GM18505 (cell line): ENCODE results near the gene SCG3.
A peak's percentile ranks its signal among the peaks of the same experiment; 100 is the strongest.

Experiments used
- ATAC-seq: cut with Tn5 transposase; IDR thresholded peaks from one replicate; pipeline ENCODE4 v1.9.1; 2021; ENCODE audit not compliant: unreplicated experiment
- POLR2A ChIP-seq: IDR thresholded peaks from 4 replicates; pipeline ENCODE4 v1.6.1; 2011; ENCODE audit warnings: borderline replicate concordance; ENCODE audit not compliant: insufficient read depth, insufficient read length; ENCODE audit errors: extremely low read depth

Gene SCG3

GRCh38 chr15:51750186-51750585, 68.9 kb downstream of the SCG3 start:
- no peak for ATAC-seq
- no peak for TF ChIP-seq POLR2A

DNA sequence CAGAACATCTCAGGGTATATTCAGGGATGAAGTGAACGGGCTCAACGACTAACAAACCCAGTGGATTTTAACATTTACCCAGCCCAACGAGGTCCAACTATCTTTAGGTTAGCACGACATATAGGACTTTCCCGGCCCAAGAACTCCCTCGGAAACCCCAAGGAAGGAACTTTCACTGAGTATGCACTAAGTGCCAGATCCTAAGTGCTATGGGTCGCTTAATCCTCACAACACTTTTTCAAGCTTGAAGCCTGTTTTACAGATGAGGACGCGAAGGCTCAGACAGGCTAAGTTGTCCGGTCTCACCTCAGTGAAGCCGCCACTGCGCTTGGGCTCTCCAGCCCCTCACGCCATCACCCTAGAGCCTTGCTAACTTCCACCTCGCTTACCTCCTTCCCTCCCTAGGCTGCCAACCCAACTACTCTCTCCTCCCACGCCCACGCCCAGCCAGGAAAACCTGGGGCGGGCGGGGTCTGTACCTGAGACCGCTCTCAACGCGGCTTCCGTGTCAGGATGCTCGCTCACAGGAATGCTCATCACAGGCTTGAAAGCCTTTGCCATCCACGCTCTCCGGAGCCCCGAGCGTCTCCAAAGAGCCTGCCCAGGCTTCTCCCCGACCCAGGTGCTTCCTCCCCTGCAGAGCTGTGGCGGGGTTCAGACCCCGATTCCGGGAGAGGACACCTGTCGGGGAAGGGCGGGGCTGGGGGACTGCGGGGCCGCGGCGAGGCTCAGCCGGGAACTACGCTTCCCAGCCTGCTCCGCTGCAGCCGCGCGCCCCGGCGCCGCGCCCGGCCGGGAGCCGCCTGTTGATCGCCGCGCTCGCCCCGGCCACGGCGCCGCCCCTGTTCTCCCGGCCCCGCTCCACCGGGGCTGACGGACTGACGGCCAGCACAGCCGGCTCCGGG, 69.7 kb downstream of the SCG3 start, which contains the start of gene TMOD2:
TMOD2 (plus strand) TSS at position 806 of the 905 bp plus-strand sequence. CDS start 14,845 bp downstream, outside the sequence.
- TF ChIP-seq POLR2A = peak; percentile 32
- peak; percentile 80 for ATAC-seq

DNA sequence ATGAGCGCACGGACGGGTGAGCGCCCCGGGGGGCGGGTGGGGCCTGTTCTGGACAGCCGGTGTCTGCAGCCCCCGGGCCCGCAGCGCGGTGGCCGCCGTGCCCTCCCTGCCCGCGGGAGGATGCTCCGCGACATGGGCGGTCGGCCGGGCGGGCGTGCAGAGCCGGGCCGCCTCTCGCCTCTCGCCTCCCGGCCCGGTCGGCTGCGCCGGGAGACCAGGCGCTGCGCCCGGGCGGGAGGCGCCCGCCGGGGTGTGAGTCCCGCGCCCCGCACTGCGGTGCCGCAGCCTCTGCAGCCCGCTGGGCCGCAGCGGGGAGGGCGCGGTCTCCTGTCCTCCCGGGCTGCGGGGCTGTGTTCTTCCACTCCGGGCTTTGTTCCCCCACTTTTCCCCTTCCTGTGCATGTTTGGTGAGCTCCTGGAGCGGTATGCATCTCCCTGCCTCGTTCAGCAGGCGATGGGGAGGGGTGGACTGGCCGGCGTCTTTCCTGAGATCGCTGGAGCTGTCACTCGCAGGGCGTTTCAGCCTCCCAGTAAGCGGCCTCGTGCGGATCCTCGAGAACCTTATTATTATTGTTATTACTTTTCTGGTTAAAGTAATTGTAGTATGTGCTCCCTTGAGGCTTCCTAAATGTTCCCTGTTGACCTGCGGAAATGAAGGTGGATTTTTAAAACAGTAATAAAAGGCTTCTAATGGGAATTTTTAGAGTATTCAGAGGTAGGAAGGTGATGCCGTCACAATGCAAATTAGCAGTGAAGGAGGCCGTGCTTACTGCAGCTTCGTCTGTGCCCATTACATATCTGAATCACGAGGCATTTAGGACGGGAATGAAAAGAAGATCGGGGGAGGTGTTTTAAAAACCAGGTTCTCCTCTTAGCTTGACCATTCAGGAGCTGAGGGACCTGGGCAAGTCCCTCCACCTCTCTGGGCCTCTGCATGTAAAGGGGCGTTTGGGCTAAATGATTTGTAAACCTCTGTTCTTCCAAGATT, 70.7 kb downstream of the SCG3 start:
- ATAC-seq = peak; percentile 35
- TF ChIP-seq POLR2A = no peak

GRCh38 chr15:51752888-51753287, 71.6 kb downstream of the SCG3 start:
- no peak for ATAC-seq
- TF ChIP-seq POLR2A = no peak

DNA sequence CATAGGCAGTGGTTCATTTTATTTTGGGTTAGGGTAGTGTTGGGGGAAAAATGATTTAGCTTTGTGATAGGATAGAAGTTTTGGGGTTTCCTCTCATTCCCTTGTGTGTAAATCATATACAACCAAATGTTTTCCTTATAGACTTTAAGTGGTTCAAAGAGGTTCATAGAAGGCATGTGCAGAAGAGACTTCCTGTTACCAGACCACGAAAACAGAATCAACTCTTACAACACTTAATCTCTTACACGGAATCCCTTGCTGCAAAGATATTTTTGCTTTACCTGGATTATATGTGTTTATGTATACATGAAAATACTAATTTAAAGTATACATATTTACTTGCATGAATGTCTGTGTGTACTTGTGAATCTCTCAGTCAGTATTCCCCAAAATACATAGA, 73.0 kb downstream of the SCG3 start:
- TF ChIP-seq POLR2A = no peak
- ATAC-seq = no peak

- TF ChIP-seq POLR2A = no peak
- no peak for ATAC-seq
Observed at GRCh38 chr15:51755790-51756189, 74.5 kb downstream of the SCG3 start.

DNA sequence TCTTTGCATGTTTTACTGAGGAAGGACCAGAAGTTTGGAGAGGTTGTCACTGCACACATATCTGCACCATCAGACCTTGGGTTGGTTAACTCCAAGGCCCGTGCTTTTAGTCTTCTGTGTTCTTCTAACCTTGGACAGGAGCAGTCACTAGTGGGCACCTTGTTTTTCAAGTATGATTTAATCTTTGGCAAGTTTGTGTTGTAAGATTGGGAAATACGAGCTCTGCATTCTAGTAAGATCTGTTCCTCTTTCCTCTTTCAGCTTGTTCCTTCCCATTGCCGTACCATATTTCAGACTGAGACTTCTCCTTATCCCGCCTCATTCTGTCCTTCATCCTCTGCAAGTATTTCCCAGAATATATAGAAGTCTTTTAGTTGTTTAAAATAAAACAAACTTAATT, 75.2 kb downstream of the SCG3 start:
- no peak for TF ChIP-seq POLR2A
- ATAC-seq = no peak

DNA sequence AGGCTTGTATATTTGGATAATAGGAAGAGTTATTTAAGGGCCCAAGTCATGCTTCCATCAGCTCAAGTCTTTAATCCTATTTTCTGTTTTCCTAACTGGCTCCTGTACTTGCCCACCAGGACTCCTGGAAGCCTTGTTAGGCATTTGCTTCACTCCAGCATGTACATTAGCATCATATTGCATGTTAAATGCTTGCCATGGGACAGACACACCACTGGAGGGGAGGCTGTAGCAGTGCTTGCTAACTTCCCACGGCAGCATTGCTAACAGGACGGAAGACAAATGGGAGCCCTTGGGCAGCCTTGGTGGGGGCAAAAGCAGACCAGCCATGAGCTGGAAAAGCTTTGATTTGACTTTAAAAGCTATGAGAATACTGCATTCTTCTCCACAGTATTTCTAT, 76.1 kb downstream of the SCG3 start:
- TF ChIP-seq POLR2A = no peak
- ATAC-seq = no peak

- ATAC-seq = no peak
- TF ChIP-seq POLR2A = no peak
Observed at GRCh38 chr15:51758645-51759044, 77.3 kb downstream of the SCG3 start.

DNA sequence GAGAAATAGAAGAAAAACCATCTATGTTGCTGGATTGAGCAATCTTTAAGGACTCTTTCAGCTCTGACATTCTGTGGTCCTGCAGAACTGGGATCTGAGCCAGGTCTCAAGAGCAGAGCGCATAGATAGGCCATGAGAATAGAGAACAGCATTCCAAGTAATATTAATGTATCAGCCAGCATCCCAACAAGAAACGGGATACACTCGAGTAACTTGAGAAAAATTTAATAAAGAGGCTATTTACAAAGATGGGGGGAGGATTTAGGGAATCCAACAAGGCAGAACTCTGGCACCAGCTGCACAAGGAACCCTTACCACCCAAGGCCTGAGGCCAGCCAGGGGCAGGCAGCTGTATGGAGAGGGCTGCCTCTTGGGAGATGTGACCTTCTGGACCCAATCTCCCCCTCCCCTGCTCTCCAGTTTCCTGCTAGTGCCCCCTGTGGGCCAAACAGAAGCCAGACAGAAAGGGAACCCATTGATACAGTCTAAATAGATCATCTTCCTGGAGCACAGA, 78.3 kb downstream of the SCG3 start:
- TF ChIP-seq POLR2A = no peak
- no peak for ATAC-seq

GRCh38 chr15:51760805-51761204, 79.5 kb downstream of the SCG3 start:
- ATAC-seq = no peak
- no peak for TF ChIP-seq POLR2A

GRCh38 chr15:51765751-51766150, 84.4 kb downstream of the SCG3 start:
- no peak for ATAC-seq
- TF ChIP-seq POLR2A = no peak

DNA sequence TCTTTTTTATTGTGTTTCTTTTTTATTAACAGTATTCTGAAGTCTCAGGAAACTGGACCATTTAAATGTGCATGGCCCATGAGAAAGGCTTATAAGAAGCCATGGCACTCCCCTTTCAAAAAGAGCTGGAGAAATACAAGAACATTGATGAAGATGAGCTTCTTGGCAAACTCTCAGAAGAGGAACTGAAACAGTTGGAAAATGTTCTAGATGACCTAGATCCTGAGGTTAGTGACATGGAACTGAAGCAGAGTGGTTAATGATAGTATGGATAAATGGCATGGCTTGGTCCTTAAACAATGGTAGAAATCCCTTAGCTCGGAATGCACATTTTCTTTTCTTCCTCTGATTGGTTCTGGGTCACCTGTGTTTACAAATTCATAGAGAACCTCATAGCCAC, 85.0 kb downstream of the SCG3 start:
- no peak for TF ChIP-seq POLR2A
- no peak for ATAC-seq
